Mesenchymal stem cell (in vitro differentiated cells and primary cell): ENCODE data around the gene LIPC.
A peak's percentile ranks its signal among the peaks of the same experiment; 100 is the strongest.

ENCODE experiments used
- DNase-seq: peaks from one replicate; pipeline ENCODE4 v3.0.0-alpha.2; 2013
- H2AFZ ChIP-seq: one replicate; pipeline ENCODE4 v1.6.1; 2013; ENCODE audit warnings: low read depth, mild to moderate bottlenecking, control low read depth, inconsistent platforms, low read length, moderate library complexity
- H2AK5ac ChIP-seq: 2 replicates; pipeline ENCODE4 v1.6.1; 2013; ENCODE audit warnings: low read length, moderate library complexity, mild to moderate bottlenecking, inconsistent platforms; ENCODE audit not compliant: severe bottlenecking
- H2BK120ac ChIP-seq: one replicate; pipeline ENCODE4 v1.6.1; 2013; ENCODE audit warnings: low read depth, mild to moderate bottlenecking, inconsistent platforms, low read length, moderate library complexity
- H2BK12ac ChIP-seq, 2 experiments: one replicate each; pipeline ENCODE4 v1.6.1; 2013; ENCODE audit warnings: inconsistent platforms in 2 of 2, low read length in 2 of 2, mild to moderate bottlenecking in 2 of 2, moderate library complexity in 2 of 2, control low read depth in 1 of 2
- H2BK15ac ChIP-seq: one replicate; pipeline ENCODE4 v1.6.1; 2013; ENCODE audit warnings: mild to moderate bottlenecking, low read depth, inconsistent platforms; ENCODE audit not compliant: poor library complexity, severe bottlenecking
- H2BK5ac ChIP-seq: 2 replicates; pipeline ENCODE4 v1.6.1; 2013; ENCODE audit warnings: low read depth, mild to moderate bottlenecking, low read length, control low read depth, inconsistent platforms; ENCODE audit not compliant: poor library complexity, severe bottlenecking
- H3K14ac ChIP-seq, 2 experiments: one replicate each; pipeline ENCODE4 v1.6.1; 2013; ENCODE audit warnings: inconsistent platforms in 2 of 2, low read length in 2 of 2, control low read depth in 1 of 2, mild to moderate bottlenecking in 1 of 2, moderate library complexity in 1 of 2
- H3K18ac ChIP-seq, 2 experiments: one replicate each; pipeline ENCODE4 v1.6.1; 2013; ENCODE audit warnings: inconsistent platforms in 2 of 2, low read length in 2 of 2, control low read depth in 1 of 2, low read depth in 1 of 2, mild to moderate bottlenecking in 1 of 2
- H3K23ac ChIP-seq, 2 experiments: one replicate each; pipeline ENCODE4 v1.6.1; 2013; ENCODE audit warnings: inconsistent platforms in 2 of 2, low read length in 2 of 2, mild to moderate bottlenecking in 2 of 2, moderate library complexity in 2 of 2, control low read depth in 1 of 2
- H3K27ac ChIP-seq: 2 replicates; pipeline ENCODE4 v1.5.1; 2013; ENCODE audit warnings: mild to moderate bottlenecking, moderate library complexity, low read length, control low read depth, inconsistent platforms; ENCODE audit not compliant: poor library complexity, severe bottlenecking
- H3K27me3 ChIP-seq, 2 experiments: 2 replicates each; pipeline versions ENCODE4 v1.6.1 to v1.7.0; 2013; ENCODE audit warnings: low read length in 2 of 2, mild to moderate bottlenecking in 2 of 2, moderate library complexity in 2 of 2, control low read depth in 1 of 2, inconsistent platforms in 1 of 2; ENCODE audit not compliant: control insufficient read depth in 1 of 2, insufficient read depth in 1 of 2
- H3K36me3 ChIP-seq, 2 experiments: 2 replicates each; pipeline versions ENCODE4 v1.6.1 to v1.7.0; 2013; ENCODE audit warnings: low read length in 2 of 2, control low read depth in 1 of 2, inconsistent platforms in 1 of 2, low read depth in 1 of 2, mild to moderate bottlenecking in 1 of 2; ENCODE audit not compliant: insufficient read depth in 2 of 2, control insufficient read depth in 1 of 2
- H3K4ac ChIP-seq, 2 experiments: one replicate each; pipeline ENCODE4 v1.6.1; 2013; ENCODE audit warnings: inconsistent platforms in 2 of 2, low read length in 2 of 2, mild to moderate bottlenecking in 2 of 2, moderate library complexity in 2 of 2, control low read depth in 1 of 2, low read depth in 1 of 2
- H3K4me1 ChIP-seq: 2 replicates; pipeline ENCODE4 v1.6.1; 2013; ENCODE audit warnings: low read depth, low read length, control low read depth; ENCODE audit not compliant: control insufficient read depth, insufficient read depth
- H3K4me2 ChIP-seq: 2 replicates; pipeline ENCODE4 v1.6.1; 2013; ENCODE audit warnings: low read length, mild to moderate bottlenecking, inconsistent platforms; ENCODE audit not compliant: poor library complexity, severe bottlenecking
- H3K4me3 ChIP-seq, 2 experiments: 2 replicates each; pipeline versions ENCODE4 v1.5.1 to v1.7.0; 2013; ENCODE audit warnings: low read length in 2 of 2, mild to moderate bottlenecking in 2 of 2, control low read depth in 1 of 2, low read depth in 1 of 2; ENCODE audit not compliant: insufficient read depth in 1 of 2
- H3K79me1 ChIP-seq: replicated peaks from 2 replicates; pipeline ENCODE4 v1.6.1; 2013; ENCODE audit warnings: mild to moderate bottlenecking, control low read depth, low read length, inconsistent platforms; ENCODE audit not compliant: poor library complexity, severe bottlenecking
- H3K9ac ChIP-seq: 2 replicates; pipeline ENCODE4 v1.7.0; 2013; ENCODE audit warnings: mild to moderate bottlenecking, low read length, moderate library complexity
- H3K9me3 ChIP-seq: 2 replicates; pipeline ENCODE4 v1.7.0; 2013; ENCODE audit warnings: mild to moderate bottlenecking, low read length; ENCODE audit not compliant: control insufficient read depth
- H4K8ac ChIP-seq: one replicate; pipeline ENCODE4 v1.6.1; 2013; ENCODE audit warnings: inconsistent platforms, mild to moderate bottlenecking, low read length, moderate library complexity
- H4K91ac ChIP-seq: one replicate; pipeline ENCODE4 v1.6.1; 2013; ENCODE audit warnings: mild to moderate bottlenecking, low read length, inconsistent platforms
- WGBS: methylation state at CpG from one replicate; pipeline ENCODE4 v1.1.7; 2013; ENCODE audit warnings: mixed read lengths; 5-methylcytosine and 5-hydroxymethylcytosine counted together

The LIPC gene

DNA sequence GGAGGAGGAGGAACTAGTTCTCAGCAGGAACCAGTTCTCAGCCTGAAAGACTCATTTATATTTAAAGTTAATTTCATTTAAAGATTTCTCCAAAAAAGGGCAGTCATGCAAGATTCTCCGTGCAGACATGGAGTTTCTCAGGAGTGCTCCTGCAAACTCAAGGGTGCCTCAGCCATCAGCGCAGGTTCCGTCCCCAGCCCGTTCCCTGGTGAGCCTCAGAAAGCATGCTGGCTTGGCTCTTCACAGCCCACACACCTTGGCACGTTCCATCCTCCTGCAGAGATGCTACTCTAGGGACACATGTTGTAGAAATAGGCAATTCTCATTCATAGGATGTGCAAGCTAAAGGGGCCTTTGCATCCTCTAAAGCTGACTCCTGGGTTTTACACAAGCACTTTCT, 123.0 kb downstream of the LIPC start:
- Histone ChIP-seq H2BK15ac (no peak overlapping the region), H2AFZ (no peak overlapping the region), H2AK5ac (no peak overlapping the region), H3K18ac (no peak overlapping the region), H3K27ac (no peak overlapping the region), H2BK120ac (no peak overlapping the region), H3K14ac (peak overlapping the region in 1 of 2 experiments; percentile 68), H2BK12ac (no peak overlapping the region), H3K9ac (no peak overlapping the region), H3K27me3 (peaks cover 0 to 7% of the 10 kb centered on the region in 2 experiments), H3K79me1 (no peaks in the 10 kb centered on the region), H4K91ac (no peak overlapping the region), H3K4me1 (peaks cover 15% of the 10 kb centered on the region), H3K4ac (no peak overlapping the region), H3K36me3 (no peaks in the 10 kb centered on the region), H4K8ac (no peak overlapping the region), H3K9me3 (no peaks in the 10 kb centered on the region), H3K4me2 (no peak overlapping the region), H3K4me3 (no peak overlapping the region), H2BK5ac (no peak overlapping the region), H3K23ac (no peak overlapping the region)
- 83% methylated on average over 5 of the region's 5 CpGs for WGBS
- no peak for DNase-seq

DNA sequence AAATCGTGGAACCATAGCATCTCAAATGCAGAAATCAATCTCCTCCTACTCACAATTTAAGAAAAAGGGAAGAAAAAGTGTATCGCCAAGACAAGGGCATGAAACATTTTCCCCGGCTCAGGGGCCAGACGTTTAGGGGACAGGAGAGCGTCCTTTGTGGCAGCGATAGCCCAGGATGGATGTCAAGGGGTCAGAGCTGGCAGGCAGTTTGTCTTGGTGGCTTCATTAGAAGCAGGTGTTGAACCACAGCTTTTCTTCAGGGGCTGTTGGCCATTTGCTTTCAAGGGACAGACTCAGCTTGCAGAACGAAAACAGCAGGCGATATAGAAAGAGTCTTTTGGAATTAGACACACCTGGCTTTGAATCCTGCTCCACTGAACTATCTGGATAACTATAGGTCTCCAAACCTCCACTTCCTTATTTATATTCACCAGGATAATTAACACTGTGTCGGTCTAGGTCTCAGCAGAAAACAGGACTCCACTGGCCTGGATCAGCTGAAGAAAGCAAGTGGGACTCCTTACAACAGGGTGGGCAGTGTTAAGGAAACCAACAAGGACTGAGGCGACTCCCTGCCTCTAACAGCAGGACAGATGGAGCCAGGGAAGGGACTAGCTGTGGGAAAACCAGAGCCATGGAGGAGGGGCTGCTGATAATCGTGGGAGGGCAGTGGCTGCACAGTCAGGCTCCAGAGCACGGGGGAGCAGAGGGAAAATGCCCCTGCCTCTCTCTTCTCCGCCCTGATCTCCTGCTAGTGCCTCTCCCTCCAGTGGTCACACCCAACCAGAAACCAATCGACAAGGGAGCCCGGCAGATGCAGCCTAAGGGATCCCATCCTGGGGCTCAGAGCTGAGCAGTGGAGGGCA, 123.6 kb downstream of the LIPC start:
- H3K4me3 ChIP-seq: no peak overlapping the region
- no peaks in the 10 kb centered on the region for H3K36me3 ChIP-seq
- 74% methylated on average over 12 of the region's 15 CpGs for WGBS
- H3K27me3 ChIP-seq: peaks cover 0 to 7% of the 10 kb centered on the region in 2 experiments
- no peaks in the 10 kb centered on the region for H3K79me1 ChIP-seq
- peak overlapping the region in 1 of 2 experiments; percentile 46 for H2BK12ac ChIP-seq
- H4K8ac ChIP-seq: peak overlapping the region; percentile 16
- no peak overlapping the region for H2BK120ac ChIP-seq
- no peak overlapping the region for H3K4me2 ChIP-seq
- H3K9me3 ChIP-seq: no peaks in the 10 kb centered on the region
- no peak overlapping the region for H3K9ac ChIP-seq
- H3K18ac ChIP-seq: peak overlapping the region in 1 of 2 experiments; percentile 66
- H3K4ac ChIP-seq: no peak overlapping the region
- no peak overlapping the region for H2AK5ac ChIP-seq
- peak overlapping the region; percentile 47 for H2AFZ ChIP-seq
- peaks cover 14% of the 10 kb centered on the region for H3K4me1 ChIP-seq
- no peak overlapping the region for H3K27ac ChIP-seq
- H2BK5ac ChIP-seq: no peak overlapping the region
- DNase-seq: no peak
- H3K23ac ChIP-seq: no peak overlapping the region
- peak overlapping the region; percentile 8 for H4K91ac ChIP-seq
- no peak overlapping the region for H2BK15ac ChIP-seq
- H3K14ac ChIP-seq: peak overlapping the region in 1 of 2 experiments; percentile 46

DNA sequence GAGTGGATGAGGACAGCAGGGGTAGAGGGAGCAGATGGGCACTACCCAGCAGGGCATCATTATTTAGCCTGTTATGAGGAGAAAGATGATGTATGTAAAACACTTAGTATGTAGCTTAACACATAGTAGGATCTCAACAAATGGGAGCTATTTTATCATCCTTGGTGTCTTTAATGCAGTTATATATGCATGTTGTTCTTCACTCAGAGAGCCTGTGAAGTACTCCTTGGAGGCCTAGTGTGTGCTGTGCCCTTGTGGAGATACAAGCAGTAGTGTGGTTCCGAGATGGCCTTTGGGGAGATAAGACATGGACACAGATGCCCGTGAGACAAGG, 124.2 kb downstream of the LIPC start:
- Histone ChIP-seq H3K27me3 (peaks cover 0 to 7% of the 10 kb centered on the region in 2 experiments), H2BK5ac (no peak overlapping the region), H3K27ac (no peak overlapping the region), H3K4me3 (no peak overlapping the region), H3K23ac (no peak overlapping the region), H3K79me1 (no peaks in the 10 kb centered on the region), H4K8ac (peak overlapping the region; percentile 4), H3K14ac (no peak overlapping the region), H3K4me2 (no peak overlapping the region), H3K9me3 (no peaks in the 10 kb centered on the region), H3K4ac (no peak overlapping the region), H3K4me1 (peaks cover 12% of the 10 kb centered on the region), H3K18ac (no peak overlapping the region), H2AFZ (peak overlapping the region; percentile 47), H2BK15ac (no peak overlapping the region), H2AK5ac (no peak overlapping the region), H2BK120ac (no peak overlapping the region), H4K91ac (no peak overlapping the region), H2BK12ac (peak overlapping the region in 1 of 2 experiments; percentile 46), H3K36me3 (no peaks in the 10 kb centered on the region), H3K9ac (no peak overlapping the region)
- WGBS: 72% methylated on average over 2 of the region's 2 CpGs
- DNase-seq: no peak

DNA sequence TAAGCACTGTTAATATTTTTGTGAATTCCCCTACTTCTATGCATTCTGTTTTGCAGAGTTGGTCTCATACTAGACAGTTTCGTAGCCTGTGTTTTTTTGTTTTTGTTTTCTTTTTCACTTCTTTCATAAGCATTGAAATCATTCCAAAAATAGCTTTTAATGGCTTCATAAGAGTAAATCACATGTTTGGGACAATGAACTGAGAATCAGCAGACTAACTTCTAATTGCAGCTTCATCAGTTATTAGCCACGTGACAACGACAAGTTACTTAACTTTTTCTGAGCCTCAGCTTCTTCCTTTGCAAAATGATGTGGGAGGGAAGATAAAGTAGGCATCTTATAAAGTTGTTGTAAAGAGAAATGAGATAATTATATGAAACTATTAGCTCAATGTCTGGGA, 124.8 kb downstream of the LIPC start:
- Histone ChIP-seq H3K18ac (no peak overlapping the region), H2BK15ac (no peak overlapping the region), H3K27ac (no peak overlapping the region), H3K79me1 (no peaks in the 10 kb centered on the region), H3K4me1 (peaks cover 8% of the 10 kb centered on the region), H3K4me3 (no peak overlapping the region), H2AFZ (no peak overlapping the region), H3K9me3 (no peaks in the 10 kb centered on the region), H3K4ac (no peak overlapping the region), H3K27me3 (peaks cover 0 to 7% of the 10 kb centered on the region in 2 experiments), H3K9ac (no peak overlapping the region), H3K14ac (no peak overlapping the region), H3K4me2 (no peak overlapping the region), H2BK5ac (no peak overlapping the region), H2AK5ac (no peak overlapping the region), H4K8ac (no peak overlapping the region), H2BK120ac (no peak overlapping the region), H3K23ac (no peak overlapping the region), H3K36me3 (no peaks in the 10 kb centered on the region), H2BK12ac (no peak overlapping the region), H4K91ac (no peak overlapping the region)
- DNase-seq: no peak
- WGBS: 94% methylated on average over 2 of the region's 3 CpGs
